ENCODE results near the gene PBX4.

Gene PBX4

DNA sequence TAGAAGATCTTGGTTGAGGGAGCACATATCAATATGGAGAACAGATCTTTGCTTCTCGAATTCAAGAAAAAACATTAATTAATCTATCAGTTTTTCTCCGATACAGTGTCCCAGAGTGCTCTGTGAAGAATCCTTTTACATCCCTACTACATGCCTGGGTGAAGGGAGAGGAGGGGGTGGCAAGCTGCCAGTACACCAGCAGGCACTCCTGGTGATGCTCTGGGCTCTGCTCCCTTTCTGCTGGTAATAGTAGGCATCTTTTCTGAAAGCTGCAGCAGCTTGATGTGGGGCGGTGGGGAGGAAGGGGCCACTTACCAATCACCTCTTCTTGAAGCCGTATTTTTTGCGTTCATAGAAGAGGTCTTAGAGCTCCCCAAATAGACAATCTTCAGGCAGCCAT, 30.7 kb downstream of the PBX4 start:
- no peak for DNase-seq (ENCODE audit: low read depth in 2 of 2)
- no peak for TF ChIP-seq CTCF (IDR thresholded peaks at IDR 0.05; ENCODE audit: low read depth, low read length)
- no peak overlapping the region for H3K4me3 ChIP-seq (replicated peaks in 1 of 2; ENCODE audit: low read depth in 2 of 2, low read length in 2 of 2)

DNA sequence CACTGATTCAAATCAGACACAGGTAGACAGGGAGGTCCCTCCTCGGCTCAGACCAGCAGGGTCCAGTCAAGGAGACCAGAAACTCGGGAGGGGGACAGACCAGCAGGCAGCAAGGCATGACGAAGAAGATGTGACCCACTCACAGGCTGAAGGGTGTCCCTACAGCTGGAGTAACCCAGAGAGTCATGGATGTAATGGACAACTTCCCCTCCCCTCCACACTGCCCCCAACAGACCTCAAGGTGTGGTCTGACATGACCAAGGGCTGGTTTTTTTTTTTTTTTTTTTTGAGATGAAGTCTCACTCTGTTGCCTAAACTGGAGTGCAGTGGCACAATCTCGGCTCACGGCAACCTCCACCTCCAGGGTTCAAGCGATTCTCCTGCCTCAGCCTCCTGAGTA, 34.1 kb downstream of the PBX4 start:
- H3K4me3 ChIP-seq (replicated peaks in 1 of 2; ENCODE audit: low read depth in 2 of 2, low read length in 2 of 2) = no peak overlapping the region
- TF ChIP-seq CTCF (IDR thresholded peaks at IDR 0.05; ENCODE audit: low read depth, low read length) = no peak
- DNase-seq (ENCODE audit: low read depth in 2 of 2) = no peak

DNA sequence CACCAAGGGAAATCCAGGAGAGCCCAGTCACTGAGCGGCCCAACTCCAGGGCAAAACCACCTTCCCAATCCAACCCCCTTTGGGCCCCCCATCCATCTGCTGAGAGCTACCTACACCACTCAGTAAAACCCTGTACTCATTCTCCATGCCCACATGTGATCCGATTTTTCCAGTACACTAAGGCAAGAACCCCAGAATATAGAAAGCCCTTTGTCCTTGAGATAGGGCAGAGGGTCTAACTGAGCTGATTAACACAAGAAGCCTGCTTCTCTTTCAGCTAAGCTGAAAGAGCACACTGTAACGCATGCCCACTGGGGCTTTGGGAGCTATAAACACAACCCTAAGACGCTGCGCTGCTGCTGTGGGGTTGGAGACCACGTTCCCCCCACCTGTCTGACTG, 36.0 kb downstream of the PBX4 start:
- DNase-seq (ENCODE audit: low read depth in 2 of 2) = no peak
- no peak for TF ChIP-seq CTCF (IDR thresholded peaks at IDR 0.05; ENCODE audit: low read depth, low read length)
- no peak overlapping the region for H3K4me3 ChIP-seq (replicated peaks in 1 of 2; ENCODE audit: low read depth in 2 of 2, low read length in 2 of 2)

- no peak overlapping the region for H3K4me3 ChIP-seq (replicated peaks in 1 of 2; ENCODE audit: low read depth in 2 of 2, low read length in 2 of 2)
- DNase-seq (ENCODE audit: low read depth in 2 of 2) = no peak
- TF ChIP-seq CTCF (IDR thresholded peaks at IDR 0.05; ENCODE audit: low read depth, low read length) = no peak
Observed at GRCh38 chr19:19581391-19581790, 37.1 kb downstream of the PBX4 start.

DNA sequence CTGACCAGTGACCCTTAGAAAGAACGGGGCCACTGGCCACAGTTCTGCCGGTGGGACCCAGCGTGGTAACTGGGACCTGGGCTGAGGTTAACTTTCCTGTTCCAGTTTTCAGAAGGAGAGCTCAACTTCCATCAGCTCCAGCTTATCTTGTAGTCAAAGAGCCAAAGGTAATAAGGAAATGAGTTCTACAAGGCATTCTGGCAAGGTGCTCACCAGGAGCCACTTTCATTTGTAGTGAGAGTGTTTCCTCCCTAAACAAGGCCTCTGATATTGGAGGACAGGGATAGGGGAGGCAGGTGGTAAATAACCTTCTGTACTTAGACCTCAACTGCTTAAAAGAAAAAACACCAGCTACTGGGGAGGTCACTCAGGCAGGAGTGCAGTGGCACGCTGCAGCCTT, 38.1 kb downstream of the PBX4 start:
- no peak for TF ChIP-seq CTCF (IDR thresholded peaks at IDR 0.05; ENCODE audit: low read depth, low read length)
- no peak for DNase-seq (ENCODE audit: low read depth in 2 of 2)
- no peak overlapping the region for H3K4me3 ChIP-seq (replicated peaks in 1 of 2; ENCODE audit: low read depth in 2 of 2, low read length in 2 of 2)

GRCh38 chr19:19579533-19580361, 38.7 kb downstream of the PBX4 start:
- no peak overlapping the region for H3K4me3 ChIP-seq (replicated peaks in 1 of 2; ENCODE audit: low read depth in 2 of 2, low read length in 2 of 2)
- TF ChIP-seq CTCF (IDR thresholded peaks at IDR 0.05; ENCODE audit: low read depth, low read length) = no peak
- DNase-seq (ENCODE audit: low read depth in 2 of 2) = no peak

- no peak for TF ChIP-seq CTCF (IDR thresholded peaks at IDR 0.05; ENCODE audit: low read depth, low read length)
- DNase-seq (ENCODE audit: low read depth in 2 of 2) = no peak
- H3K4me3 ChIP-seq (replicated peaks in 1 of 2; ENCODE audit: low read depth in 2 of 2, low read length in 2 of 2) = no peak overlapping the region
Observed at GRCh38 chr19:19578252-19578651, 40.2 kb downstream of the PBX4 start.
